GM04504 (cell line): ENCODE results near the gene PGAP2.
A peak's percentile ranks its signal among the peaks of the same experiment; 100 is the strongest.
"Not testable (repeated sequence)": the region's sequence is repeated elsewhere in the genome, so short reads cannot be mapped to it uniquely, and the experiment has no call there.

Experiments
- DNase-seq: peaks from one replicate; pipeline ENCODE4 v3.0.0-alpha.2; 2012; ENCODE audit warnings: low read depth

Gene PGAP2

DNA sequence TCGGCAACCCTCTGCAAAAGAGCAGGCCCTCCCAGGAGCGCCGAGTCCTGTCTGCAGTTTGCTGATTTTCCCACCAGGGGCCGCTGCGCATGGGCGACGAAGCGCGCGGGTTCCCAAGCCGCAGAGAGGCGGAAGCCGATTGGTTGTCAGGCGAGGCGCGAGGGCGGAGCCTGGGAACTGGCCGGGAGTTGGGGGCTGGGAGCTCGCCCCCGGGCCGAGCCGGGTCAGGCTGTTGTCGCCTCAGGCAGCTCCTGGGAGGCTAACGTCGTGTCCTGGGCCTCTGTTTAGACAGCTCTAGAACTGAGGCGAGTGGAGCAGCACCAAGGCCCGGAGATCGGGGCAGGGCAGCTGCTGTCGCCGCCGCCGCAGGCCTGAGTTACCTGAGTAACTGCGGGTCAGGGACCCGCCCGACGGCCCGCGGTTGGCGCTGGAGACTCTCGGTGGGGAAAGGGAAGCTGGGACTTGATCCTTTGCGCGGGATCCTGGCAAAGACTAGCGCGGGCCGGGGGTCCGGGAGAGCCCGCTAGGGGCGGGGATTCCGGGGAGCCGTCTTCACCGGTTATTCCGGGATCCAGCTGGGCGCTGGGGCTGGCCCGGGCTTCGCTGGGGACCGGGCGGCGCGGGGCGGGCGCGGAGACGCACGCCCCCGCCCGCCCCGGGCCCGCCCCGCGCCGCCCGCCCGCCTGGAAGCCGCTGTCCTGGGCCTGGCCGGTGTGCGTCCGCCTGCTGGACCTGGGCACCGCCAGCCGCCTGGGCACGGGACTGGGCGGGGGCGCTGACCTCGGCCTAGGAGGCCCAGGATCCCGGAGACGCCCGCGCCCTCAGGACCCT is 46.8 kb downstream of the PGAP2 start, which contains the start of gene STIM1:
TSS of gene STIM1 (plus strand) at position 688 of the 831 bp plus-strand sequence. CDS start 607 bp downstream, outside the sequence.
- peak; percentile 82 for DNase-seq

GRCh38 chr11:3855808-3856491 is 47.6 kb downstream of the PGAP2 start:
- no peak for DNase-seq

GRCh38 chr11:3856856-3857553 is 48.6 kb downstream of the PGAP2 start:
- DNase-seq: no peak

- no peak for DNase-seq
Measured at GRCh38 chr11:3857628-3858027, 49.3 kb downstream of the PGAP2 start.

DNA sequence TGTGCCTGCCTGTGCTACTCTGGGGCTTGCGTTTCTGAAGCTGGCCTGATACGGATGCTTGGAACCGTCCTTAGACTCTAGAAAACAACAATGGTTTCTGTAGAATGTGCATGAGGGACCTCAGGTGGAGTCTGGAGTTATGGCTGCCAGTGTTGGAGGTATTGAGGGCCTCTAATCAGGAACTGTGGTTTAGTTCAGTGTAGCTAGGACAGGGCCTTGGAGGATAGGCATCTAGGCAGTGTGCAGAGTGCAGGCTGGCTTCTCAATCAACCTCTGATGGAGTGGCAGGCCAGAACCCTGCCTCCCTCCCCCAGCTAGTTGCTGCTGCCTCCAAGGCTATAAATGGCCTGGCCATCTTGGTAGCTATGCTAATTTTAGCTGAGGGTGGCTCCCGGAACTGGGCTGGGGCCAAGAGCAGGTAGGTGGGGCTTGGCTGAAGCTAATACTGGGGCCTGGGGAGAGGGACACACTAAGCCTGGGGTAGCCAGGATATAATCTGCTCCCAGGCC is 51.1 kb downstream of the PGAP2 start:
- no peak for DNase-seq

GRCh38 chr11:3860375-3860774 is 52.0 kb downstream of the PGAP2 start:
- DNase-seq: no peak

DNA sequence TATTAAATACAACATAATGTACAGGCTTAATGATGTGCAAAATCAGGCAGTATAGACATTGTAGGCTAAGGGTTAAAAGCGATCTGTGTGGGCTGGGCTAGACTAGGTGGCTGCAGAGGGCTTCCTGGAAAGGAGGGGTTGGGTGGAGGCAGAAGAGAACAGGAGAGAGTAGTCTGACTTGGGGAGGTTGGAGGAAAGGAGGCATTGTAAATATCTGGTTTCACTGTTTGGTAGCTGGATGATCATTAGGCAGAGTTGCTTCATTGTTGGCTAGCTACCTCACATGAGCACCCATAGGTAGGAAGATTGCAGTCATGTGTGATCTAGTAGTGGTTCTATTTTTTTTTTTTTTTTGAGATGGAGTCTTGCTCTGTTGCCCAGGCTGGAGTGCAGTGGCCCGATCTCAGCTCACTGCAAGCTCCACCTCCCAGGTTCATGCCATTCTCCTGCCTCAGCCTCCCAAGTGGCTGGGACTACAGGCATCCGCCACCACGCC is 52.6 kb downstream of the PGAP2 start:
- not testable (repeated sequence) for DNase-seq

DNA sequence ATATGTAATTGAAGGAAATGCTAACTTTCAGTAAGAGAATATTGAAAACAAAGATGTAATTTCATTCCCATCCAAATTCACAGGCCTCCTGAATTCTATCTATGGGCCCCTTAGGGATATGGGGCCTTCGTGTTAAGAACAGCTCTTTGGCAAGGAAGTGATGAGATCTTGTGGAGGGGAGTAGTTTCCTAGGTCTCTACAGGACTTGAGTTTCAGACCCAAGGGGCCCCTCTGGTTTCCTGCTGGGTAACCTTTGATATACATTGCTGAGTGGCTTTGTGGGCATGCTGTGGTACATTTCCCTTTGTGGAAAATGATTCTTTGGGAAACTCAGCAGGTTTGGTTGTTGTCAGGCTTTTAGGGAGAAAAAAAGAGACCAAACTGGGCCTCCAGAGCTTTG is 53.3 kb downstream of the PGAP2 start:
- DNase-seq: no peak

DNA sequence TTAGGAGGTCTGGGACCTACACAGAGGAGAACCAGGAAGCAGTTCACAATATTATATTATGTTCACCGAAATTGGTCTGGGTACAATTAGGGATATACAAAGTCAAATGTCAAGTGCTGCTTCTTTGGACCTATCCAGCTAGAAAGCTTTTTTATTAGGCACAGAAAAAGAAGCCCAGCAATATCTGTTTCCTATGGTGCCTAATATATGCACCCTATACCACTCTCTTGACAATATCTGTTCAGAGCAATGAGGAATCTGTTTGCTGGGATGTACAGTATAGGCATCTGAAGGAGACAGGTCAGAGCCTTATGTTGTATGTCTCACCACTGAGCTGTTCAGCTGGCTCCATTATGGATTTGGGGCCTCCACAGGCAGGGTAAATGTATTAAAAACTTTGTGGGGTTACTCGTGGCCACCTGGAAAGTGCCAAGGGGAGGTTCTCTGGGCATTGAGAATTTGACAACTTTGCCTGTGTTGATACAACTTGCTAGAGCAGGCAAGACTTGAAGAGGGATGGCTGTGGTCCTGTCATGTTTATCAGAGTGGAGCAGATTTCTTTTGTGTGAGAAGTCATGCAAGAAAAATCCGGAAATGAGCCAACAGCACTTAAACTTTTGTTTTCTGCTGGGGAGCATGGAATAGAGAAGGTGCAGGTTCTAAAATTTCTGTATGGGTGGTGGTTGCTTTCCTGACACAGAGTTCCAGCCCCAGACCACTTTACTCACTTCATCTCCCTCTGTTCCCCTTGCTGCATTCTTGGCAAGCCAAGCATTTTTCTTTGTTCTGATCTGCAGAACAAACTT is 57.2 kb downstream of the PGAP2 start:
- DNase-seq: peak; percentile 24

DNA sequence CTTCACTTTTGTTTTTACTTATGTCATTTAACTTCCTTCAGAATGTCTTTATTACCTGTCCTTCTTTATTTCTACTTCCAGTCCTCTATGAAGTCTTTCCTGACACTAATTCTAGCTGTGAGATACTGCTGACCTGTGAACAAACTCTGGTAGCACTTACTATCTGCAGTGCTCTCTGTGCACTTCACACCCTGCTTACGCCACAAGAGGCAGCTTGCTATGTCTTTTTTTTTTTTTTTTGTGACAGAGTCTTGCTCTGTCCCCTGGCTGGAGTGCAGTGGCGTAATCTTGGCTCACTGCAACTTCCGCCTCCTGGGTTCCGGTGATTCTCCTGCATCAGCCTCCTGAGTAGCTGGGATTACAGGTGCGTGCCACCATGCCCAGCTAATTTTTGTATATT is 57.8 kb downstream of the PGAP2 start:
- DNase-seq: no peak

GRCh38 chr11:3866836-3867208 is 58.5 kb downstream of the PGAP2 start:
- no peak for DNase-seq

DNA sequence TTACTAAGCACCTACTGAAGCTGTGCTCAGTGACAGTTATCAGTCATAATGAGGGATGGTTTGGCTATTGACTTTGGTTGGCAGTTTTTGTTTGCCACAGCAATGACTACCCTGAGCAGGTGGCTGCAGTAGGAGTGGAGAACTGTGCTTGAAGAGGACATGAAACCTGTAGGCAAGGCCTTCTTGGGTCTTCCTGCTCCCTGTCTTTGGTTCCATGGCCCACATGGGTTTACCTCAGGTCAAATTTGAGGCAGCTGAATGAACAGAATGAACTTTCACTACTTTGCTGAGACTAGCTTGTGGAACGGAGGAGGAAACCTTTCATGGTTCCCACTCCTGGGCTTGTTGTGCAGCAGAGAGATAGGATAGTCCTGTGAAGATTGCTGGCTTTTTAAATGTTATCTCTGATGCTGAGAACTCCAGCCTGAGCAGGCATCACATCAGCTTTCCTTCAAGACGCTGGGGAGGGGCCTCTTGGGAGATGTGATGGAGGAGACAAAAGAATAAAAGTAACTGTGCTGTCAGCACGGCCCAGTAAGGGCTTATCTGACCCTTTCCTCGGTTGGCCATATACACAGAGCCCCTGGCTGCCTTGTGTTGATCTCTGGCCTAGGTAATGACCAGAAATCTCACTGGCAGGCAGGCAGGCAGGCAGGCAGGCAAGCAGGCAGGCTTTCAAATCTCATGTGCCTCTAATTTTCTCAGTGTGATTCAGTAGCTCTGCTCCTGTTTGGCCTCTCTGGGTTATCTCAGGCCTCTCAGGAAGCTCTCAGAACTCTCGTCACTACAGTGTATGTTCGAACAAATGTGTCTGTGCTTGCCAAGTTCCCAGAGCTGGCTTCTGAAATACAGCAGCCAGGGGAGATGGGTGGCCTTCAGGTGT is 59.1 kb downstream of the PGAP2 start:
- no peak for DNase-seq

- DNase-seq: no peak
Measured at GRCh38 chr11:3873712-3874349, 65.5 kb downstream of the PGAP2 start.
